WI38 (cell line): ENCODE results near the gene SVBP.

Experiments used
- H3K4me3 ChIP-seq: 2 replicates; pipeline ENCODE4 v1.5.1; 2011; ENCODE audit warnings: low read depth, mild to moderate bottlenecking, control low read depth, low read length
- TF ChIP-seq, protein P1 (sequence below): IDR thresholded peaks from 2 replicates; pipeline ENCODE4 v1.5.1; 2012; ENCODE audit warnings: low read depth, mild to moderate bottlenecking, control low read depth, low read length

SVBP gene

DNA sequence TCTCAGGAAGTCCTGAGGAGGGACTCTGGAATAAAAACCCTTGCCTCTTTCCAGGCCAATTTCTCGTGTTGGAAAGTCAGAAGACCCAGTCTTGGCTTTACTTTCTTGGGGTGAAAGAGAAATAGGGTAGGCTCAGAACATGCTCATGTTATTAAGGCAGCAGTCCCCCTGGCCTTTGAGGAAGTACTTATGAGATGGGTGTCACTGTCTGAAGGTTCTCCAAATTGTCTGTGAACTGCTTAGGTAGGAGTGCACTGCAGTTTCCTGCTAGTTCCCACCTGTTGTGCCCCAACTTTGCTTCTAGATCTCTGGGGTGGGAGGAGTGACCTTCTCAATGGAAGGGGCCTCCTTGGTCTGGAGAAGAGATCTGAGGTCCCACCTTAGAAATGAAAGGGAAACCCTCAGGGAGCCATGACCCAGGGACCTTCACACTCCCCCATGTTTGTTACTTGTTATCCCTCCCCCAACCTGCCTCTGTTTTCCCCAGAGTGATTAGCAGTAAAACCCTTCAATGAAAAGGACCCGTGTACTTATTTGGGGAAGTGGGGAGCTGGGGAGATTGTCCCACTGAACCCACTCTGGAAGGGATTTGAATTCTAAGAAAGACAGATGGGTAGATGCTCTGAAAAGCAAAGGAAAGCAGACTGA is 34.9 kb upstream of the SVBP start:
- TF ChIP-seq, protein P1, sequence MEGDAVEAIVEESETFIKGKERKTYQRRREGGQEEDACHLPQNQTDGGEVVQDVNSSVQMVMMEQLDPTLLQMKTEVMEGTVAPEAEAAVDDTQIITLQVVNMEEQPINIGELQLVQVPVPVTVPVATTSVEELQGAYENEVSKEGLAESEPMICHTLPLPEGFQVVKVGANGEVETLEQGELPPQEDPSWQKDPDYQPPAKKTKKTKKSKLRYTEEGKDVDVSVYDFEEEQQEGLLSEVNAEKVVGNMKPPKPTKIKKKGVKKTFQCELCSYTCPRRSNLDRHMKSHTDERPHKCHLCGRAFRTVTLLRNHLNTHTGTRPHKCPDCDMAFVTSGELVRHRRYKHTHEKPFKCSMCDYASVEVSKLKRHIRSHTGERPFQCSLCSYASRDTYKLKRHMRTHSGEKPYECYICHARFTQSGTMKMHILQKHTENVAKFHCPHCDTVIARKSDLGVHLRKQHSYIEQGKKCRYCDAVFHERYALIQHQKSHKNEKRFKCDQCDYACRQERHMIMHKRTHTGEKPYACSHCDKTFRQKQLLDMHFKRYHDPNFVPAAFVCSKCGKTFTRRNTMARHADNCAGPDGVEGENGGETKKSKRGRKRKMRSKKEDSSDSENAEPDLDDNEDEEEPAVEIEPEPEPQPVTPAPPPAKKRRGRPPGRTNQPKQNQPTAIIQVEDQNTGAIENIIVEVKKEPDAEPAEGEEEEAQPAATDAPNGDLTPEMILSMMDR = no peak
- no peak overlapping the region for H3K4me3 ChIP-seq

- no peak overlapping the region for H3K4me3 ChIP-seq
- TF ChIP-seq, protein P1 = no peak
These were observed 34.2 kb upstream of the SVBP start for GRCh38 chr1:42851420-42851819.

DNA sequence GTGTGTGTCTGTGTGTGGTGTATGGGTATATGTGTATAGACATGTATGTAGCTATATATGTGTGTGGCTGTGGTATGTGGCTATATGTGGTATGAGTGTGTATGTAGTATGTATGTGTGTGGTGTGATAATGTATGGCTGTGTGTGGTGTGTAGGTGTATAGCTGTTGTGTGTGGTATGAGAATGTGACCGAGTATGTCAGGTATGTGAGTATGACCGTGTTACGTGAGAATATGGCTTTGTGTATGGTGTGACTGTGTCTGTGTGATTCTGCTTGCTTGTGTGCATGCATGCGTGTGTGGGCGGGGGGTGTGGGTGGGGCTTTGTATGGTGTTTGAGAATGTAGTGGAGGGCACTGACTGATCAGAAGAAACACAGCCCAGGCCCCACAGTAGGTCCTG is 32.7 kb upstream of the SVBP start:
- H3K4me3 ChIP-seq = no peak overlapping the region
- TF ChIP-seq, protein P1 = no peak

GRCh38 chr1:42848823-42849537 is 31.8 kb upstream of the SVBP start:
- no peak overlapping the region for H3K4me3 ChIP-seq
- TF ChIP-seq, protein P1 = no peak

GRCh38 chr1:42847721-42848460 is 30.7 kb upstream of the SVBP start:
- TF ChIP-seq, protein P1 = no peak
- H3K4me3 ChIP-seq = peak overlapping the region; percentile 79

- TF ChIP-seq, protein P1 = no peak
- peak overlapping the region; percentile 79 for H3K4me3 ChIP-seq
These were observed 30.0 kb upstream of the SVBP start for GRCh38 chr1:42847111-42847595.
